ENCODE data around the gene NPAS3. TPM values are rescaled to one million over a fixed set of nuclear protein-coding genes. Genes with fewer than 3 reads are reported as not detected.

The NPAS3 gene
- total RNA-seq, 1 donor from 2014 or later: 0.08 TPM

DNA sequence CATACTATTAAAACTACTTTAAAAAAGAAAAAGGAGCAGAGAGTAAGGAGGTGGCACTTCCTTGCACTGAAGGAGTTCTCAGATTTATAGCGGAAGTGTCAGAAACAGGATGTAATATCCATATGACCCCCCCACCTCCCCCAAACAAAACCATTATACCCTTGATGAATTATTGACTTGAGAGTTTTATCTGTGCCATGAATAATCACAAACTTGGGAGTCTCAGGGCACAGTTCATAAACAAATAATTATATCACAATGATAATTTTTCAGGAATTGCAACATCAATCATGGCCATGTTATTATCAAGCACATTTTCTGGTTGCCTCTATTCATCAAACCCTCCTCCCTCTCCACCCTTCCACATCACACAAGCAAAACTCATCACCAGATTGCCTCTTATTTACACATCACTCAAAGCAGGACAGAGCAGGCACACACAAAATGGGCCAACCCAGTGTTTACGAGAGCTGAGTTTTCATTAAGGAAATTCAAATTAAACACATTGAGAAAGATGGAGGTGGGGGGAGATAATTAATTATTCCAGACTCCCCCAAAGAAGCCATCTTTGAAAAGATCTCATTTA, 870.8 kb downstream of the NPAS3 start:
- no peak for ATAC-seq

DNA sequence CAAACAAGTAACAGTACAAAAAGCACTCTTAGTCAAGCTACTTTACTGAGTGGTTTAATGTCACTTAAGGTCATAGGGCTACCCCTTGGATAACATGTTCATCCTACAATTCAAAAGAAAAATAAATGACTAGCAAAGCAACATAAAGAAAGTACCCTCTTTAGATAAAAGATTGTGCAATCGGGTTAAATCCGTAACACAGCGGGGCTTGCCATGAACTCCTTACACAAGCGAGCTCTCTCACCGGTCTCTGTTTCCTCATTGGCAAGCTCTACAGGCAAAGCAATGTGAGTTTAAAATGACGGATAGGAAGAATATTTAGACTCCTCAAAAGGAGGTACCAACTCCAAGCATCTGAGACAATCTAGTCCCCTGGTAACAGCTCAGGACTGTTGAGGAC, 871.6 kb downstream of the NPAS3 start:
- no peak for ATAC-seq

DNA sequence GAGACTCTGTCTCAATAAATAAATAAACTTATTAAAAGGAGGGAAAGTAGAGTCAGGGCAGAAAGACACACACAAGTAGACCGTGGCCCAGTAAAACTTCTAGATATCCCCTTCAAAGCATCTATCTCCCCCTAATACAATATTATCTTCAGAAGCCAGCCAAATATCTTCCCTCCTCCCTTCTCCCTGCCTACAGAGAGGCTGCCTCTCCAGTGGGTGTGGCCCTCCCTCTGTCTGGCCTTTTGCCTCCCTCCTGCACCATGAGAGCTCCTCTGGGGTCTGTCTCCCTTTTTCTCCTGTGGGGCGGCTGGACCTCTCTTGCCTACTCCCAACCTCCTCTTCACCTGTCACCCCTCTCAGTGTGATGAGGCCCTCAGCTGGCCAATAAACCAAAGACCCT, 873.0 kb downstream of the NPAS3 start:
- ATAC-seq: no peak

DNA sequence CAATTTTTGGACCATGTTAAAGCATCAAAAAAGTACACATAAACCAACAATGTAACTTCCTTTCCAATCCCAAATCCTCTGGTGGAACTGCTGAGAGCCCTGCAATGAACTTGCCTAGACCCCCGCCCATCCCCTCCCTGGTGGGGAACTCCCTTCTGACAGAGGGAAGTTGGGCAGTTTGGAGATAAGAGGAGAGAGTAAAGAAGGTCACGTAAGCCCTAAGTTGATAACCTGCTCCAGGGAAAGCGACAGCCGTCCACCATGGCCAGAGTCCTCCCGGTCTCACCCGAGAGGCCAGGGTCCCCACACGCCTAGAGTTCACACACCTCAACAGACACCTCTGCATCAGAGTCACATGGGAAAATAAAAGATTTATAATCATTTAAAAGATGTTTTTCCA, 873.5 kb downstream of the NPAS3 start:
- no peak for ATAC-seq

DNA sequence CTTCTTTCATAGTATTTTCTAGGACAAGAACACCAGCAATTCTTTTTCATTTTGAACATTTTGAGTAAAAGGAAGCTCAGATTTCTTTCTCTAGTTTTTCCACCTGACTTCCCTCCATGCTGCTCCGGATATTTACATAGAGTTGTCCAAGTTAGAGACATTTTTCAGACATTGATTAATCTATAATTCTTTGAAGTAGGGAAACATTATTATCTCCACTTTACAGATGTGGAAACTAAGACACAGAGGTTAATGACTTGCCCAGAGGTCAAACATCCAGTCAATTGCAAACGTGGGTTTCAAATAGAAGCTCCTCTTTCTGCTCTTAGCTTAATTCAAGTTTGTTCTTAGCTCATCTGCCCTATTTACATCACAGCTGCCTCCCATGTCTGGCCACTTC, 873.9 kb downstream of the NPAS3 start:
- no peak for ATAC-seq

DNA sequence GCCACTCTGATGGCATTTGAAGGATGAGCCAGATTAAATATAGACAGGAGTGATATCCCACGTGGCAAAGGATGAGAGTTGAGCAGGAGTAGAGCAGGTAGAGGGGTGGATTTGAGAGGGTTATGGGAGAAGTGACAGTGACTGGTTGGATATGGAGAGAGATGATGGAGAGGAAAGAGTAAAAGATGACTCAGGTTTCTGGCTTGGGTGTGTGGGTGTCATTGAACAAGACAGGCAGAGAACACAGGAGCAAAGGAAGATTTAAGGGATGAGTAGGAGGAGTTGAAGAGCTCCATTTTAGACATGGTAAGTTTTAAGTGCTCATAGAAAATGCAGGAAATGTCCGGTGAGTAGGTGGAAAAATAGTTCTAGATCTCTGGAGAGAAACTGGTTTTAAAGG, 875.3 kb downstream of the NPAS3 start:
- no peak for ATAC-seq

DNA sequence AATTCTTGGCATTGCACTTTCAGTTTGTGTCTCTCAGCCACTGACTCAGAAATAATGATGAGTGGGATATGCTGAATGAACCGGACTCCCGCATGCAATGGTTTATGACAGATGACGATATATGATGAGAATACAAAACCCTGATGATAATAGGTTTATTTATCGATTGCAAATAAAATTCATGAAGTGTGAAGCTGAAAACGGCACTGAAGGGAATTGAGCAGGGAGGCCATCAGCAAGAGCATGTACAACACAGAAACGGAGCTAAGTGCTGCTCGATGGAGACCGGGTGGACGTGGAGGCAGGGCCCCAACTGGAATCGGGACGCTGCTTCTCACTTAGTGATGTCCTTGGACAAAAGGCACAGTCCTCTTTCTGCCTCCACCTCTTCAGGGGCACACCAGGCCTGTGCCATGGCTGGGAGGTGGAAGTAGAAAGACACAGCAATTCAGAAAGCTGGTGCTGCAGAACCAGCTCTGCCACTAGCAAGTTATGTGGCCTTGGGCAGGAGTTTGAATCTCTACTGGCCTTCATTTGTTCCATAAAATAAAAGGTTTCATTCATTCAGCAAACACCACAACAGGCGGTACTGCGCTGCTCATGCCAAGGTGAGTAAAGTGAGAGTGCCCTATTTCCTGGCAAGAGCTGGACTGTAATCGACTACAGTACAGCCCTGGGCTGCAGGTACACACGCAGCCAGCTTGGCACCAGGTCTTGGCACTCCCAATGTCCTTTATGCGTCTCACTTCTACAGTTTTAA, 895.2 kb downstream of the NPAS3 start:
- no peak for ATAC-seq

DNA sequence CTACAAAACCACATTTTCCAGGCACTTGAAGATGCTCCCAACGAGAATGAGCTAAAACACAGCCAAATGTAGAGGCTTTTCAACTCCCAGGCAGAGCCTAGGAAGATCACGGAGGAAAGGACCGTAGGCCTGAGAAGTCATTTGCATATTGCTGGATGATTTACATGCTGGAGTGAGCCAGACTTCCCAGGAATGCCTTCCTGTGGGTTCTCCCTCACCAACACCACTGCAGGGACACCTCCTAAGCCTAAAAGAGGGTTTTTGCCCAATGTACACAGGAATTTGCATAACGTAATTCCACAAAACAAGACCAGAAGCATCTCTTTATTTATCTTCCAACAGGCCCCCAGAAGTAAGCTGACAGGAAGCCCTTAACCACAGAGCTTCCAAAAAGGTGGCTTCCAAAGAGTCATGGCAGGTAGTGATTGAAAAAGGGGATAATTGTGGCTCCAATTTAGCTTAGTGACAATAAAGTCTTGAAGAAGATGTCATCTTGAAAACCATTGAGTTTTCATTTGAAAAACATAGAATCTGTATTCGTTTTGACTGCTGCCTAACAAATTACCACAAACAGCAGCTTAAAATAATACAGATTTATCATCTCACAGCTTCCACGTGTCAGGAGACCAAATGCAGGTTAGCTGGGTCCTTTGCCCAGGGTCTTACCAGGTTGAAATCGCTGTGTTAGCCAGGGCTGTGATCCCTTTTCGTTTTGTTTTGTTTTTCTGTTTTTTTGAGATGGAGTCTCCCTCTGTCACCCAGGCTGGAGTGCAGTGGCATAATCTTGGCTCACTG, 896.0 kb downstream of the NPAS3 start:
- no peak for ATAC-seq

DNA sequence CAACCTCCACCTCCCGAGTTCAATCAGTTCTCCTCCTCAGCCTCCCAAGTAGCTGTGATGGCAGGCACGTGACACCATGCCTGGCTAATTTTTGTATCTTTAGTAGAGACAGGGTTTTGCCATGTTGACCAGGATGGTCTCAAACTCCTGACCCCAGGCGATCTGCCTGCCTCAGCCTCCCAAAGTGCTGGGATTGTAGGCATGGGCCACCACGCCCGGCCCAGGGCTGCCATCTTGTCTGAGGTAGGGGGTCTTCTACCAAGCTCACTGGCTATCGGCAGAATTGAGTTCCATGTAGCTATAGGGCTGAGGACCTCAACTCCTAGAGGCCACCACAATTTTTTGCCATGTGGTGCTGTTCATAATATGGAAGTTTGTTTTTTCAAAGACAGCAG, 896.6 kb downstream of the NPAS3 start:
- ATAC-seq: no peak

DNA sequence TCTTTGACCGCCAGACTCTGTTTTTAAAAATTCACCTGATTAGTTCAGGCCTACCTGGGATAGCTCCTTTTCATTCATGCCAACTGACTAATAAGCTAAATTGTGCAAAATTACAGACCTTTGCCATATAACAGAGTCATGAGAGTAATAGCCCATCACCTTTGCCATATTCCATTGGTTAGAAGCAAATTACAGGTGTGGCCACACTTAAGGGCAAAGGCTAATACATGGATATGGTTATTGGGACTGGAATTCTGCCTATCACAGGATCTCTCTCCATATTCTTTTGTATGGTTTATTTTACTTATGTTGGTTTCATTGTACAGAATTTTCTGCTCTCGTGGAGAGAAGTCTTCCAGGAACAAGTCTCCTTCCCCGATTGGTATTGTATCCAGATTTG, 897.0 kb downstream of the NPAS3 start:
- no peak for ATAC-seq

DNA sequence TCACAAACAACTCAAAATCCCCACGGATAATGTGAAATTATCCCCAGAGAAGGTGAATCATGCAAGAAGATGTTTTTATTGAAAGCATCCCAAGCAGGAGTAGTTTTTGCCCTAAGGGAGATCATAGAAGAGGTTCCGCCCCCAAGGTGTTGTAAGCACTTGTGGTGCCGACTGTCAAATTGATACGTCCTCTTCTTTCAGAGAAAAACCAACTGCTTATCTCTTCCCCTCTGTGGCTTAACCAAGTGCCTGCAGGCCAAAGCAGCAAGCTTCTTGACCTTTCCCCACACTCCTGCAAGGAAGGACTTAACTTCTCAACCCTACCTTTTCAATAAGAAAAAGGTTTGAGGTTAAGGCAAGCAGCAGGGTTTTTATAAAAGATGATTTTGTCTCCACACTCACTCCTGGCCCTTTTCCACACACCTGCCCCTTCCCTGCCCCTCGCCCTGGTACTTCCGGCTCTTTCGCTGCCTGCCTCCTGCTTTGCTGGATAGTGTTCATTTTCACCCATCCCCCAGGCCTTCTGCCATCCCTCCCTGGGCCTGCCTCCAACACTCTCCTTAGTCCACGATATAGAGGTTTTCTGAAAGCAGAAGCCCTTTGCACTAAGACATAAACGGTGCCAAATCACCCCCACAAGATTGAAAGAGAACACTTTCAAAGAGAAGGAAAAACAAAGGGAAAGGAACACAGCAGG, 897.7 kb downstream of the NPAS3 start:
- no peak for ATAC-seq

DNA sequence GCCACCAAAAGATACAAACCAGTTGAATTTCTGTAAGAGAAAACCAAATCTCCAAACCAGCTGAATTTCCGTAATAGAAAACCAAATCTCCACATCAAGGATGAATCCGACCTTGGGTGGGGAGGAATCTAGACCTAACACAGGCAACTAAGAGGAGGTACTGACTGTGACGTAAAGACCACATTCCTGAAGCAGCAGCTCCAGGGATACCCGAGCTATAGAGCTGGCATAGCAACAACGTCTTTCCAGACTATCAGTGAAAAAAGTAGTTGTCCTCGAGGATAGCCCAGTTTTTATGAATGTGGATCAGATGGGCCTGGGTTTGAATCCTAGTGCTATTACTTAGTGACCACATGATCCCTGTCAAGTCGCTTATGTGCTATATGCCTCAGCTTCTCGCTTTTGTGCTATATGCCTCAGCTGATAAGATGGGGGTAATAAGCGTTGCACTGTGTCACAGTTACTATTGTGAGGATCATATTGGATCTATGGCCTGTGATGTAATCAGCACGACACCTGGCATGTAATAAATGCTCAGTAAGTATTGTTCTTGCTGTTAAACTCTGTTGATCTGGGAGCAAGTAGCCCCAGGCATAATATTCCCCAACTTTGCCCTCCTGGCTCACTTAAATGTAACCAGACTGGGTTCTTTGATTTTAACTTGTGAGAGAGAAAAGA, 898.4 kb downstream of the NPAS3 start:
- ATAC-seq: no peak

DNA sequence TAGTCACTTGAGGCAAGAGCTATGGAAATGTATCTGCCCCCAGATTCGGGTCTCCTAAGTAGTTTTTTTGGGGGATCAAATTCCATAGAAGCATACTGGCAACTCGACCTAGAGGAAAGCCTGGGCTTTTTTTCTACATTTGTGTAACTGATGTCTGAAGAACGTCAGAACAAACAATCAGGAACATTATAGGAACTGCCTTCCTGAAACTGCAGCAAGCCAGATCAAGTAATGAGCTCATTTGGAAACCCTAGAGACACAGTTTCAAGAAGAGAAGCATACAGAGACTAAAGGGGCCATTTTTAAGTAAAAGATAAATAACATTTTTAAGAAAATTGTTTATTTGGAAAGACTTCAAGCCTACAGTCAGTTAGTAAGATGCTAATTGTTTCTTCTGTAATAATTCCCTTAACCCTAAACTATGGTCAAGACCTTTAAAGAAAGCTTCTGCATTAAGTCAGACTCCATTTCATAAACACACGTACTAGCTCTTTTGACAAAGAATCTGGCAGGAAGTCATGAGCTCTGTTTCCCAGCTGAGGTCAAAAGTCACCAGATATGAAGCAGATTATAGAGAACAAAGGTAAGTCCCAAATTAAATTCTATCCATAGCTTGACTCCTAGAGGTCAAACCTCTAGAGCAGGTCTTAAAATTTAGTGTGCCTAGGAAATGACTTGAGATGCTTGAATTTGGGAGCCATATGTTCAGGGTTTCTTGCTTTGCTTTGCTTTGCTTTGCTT, 899.4 kb downstream of the NPAS3 start:
- no peak for ATAC-seq

DNA sequence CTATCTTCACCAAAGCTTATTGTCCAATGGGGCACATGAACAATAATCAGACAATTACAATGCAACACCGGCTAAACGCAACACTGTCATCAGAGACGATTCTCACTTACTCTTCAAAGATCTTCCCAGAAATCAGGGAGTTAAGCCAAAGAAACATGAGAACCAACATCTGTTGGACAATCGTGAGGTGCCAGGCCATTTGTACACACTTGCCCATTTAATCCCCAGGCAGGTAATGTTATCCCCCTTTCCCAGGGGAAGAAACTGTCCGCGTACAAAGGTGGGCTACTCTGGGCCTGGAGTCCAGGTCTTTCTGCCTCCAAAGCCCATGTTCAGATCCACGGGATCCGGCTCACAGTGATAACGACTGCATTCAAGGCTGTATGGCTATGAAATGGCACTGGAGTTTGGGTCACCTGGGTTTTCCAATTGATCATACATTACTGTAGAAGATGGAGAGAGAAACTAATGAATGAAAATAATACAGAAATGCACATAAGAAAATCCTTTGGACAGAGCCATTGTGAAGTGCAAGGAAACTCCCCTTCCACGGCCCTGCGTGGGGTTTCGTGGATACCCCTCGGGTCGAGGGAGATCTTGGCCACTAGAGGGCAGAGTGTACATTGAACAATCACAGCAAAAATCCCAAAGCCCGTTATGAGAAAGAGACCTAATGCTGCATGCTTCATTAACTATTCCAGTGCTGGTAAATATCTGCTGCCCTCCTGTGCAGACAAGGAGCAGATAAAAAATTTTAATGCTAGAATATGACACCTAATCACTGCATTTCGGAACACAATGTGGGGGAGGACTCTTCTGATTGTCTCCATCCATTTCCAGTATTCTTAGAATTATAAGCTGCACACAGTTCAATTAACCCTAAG, 900.8 kb downstream of the NPAS3 start:
- peak; percentile 63 for ATAC-seq

DNA sequence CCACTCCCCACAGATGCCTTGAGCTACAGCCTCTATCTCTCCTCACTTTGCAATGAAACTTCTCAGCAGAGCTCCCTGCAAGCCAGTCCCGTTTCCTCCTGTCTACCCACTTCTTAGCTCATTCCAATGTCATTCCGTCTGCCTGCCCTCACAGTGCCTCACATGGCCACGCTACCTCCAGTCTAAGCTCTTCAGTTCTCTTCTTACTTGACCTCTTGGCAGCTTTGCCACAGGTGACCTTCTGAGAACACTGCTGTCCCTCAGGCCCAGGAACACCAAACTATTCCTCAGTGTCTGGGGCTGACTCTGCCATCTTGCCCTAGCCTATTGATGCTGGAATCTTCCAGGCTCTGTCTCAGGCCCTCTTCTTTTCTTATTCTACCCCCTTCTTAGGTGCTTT, 902.1 kb downstream of the NPAS3 start:
- ATAC-seq: no peak

DNA sequence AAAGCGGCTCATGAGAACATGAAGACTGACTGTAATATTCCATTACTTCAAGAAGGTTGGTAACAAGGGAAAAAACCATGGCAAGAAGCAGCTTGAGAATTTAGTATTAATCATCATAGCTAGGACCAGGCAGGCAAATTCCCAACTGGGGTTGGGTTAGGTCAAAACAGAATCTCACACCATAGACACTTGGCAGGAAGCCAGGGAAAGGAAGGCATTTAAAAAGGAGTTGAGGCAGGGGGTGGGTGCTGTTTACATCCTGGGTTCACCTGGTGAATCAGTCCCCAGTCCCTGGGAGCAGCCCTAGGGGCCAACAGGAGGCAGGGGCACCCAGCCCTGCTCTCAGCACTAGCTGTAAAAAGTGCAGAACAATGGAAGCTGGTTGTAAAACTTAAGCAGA, 903.6 kb downstream of the NPAS3 start:
- ATAC-seq: no peak

DNA sequence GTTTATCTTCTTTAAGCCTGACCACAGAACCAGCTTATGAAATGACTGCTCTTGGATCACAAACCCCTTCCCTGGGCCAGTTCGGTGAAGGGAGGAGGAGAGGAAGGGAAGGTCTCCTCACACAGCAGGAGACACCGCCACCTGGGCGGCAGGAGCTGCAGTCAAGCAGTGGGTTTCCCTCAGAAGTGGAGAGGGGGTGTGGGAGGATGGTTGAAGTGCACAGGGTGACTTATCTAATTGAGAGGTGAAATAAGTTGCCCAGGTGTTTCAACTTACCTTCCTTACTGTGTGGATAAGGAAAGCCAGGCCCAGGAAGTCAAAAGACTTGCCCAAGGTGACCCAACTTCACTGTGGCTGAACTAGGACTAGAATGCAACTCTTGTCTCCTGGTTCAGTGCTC, 905.4 kb downstream of the NPAS3 start:
- ATAC-seq: no peak

DNA sequence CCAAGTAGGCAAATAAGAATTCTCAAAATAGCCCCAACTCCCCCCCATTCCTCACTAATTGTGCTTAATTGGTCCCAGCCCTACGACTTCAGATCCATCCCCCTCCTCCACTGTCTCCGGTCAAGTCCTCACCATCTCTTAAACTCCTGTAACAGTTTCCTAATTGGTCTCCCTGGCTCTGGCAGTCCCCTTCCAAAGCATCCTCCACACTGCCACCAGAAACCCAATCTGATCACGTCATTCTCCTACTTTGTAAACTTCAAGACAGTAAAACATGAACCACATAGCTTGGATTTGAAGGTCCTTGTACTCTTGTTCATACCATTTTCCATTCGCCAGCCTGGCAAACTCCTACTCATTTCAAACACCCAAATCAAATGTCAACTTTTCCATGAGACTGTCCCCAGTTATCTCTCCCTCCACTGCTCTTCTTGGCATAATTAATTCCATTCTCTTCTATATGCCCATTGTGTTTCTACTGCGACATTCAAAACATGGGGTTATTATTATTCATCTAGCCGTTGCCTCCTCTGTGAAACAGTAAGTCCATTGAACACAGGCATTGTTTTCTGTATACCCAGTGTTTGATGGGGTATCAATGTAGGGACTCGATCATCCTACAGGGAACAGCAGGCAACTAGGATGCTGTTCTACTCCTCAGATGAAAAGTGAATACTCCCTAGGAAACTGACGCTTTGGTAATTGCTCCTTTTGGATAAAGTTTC, 907.6 kb downstream of the NPAS3 start:
- no peak for ATAC-seq

DNA sequence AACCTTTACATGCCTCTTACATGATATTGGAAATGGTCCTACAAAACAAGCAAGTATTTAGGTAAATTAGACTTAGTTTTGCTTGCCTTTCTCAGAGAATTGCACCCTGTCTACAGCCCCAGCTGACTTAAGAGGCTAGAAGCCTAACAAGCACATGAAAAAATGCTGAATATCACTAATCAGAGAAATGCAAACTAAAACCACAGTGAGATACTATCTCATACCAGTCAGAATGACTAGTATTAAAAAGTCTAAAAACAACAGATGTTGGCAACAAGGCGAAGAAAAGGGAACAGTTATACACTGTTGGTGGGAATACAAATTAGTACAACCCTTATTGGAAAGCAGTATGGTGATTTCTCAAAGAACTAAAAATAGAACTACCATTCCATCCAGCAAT, 908.4 kb downstream of the NPAS3 start:
- no peak for ATAC-seq

DNA sequence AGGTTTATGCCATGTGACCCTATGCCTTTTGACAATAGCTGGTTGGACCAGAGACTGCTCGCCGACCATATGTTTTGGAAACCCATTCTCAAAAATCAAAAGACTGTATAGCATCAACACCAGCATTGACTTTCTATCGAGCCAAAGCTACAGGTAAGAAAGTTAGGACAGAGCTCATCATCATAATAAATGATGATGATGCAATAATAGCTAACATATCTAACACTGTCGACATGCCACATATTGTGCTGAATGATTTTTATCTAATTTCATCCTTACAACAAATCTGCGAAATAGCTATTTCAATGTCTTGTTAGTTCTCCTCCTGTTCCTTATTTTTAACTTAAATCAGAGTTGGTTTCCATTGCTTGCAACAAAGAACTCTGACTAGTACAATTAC, 909.3 kb downstream of the NPAS3 start:
- ATAC-seq: no peak

Data from esophagus mucosa (tissue), 1 donor.